Panc1 (cell line): ENCODE data around the gene SLIT3. TPM values are rescaled to one million over a fixed set of nuclear protein-coding genes. Genes with fewer than 3 reads are reported as not detected.

ENCODE experiments used
- ATAC-seq: fragments of 200-7000 bp; cut with Tn5 transposase; 2 replicates; pipeline ENCODE4 v1.9.1; 2020; ENCODE audit warnings: mild to moderate bottlenecking, moderate library complexity
- BruUV-seq: library from RNA; stranded (reverse); fragments of 400-500 nt; replicated peaks from 2 replicates; lab custom pipeline; 2021; lab: Mats Ljungman, UMichigan
- CTCF ChIA-PET: fragments of 300-600 bp; sonication (Branson Sonifier 250); formaldehyde crosslinking; loops from one replicate; lab custom pipeline; 2022; ENCODE audit warnings: antibody characterized with exemption; lab: Charles Lee
- POLR2A ChIA-PET: fragments of 300-600 bp; sonication (Branson Sonifier 250); formaldehyde crosslinking; loops from one replicate; lab custom pipeline; 2022; ENCODE audit warnings: antibody characterized with exemption; lab: Charles Lee
- DNase-seq: peaks from one replicate; pipeline ENCODE4 v3.0.0-alpha.2; 2010; ENCODE audit warnings: low read depth, low spot score
- H3K27ac ChIP-seq: 2 replicates; pipeline ENCODE4 v1.5.1; 2011; ENCODE audit warnings: mild to moderate bottlenecking, low read length, inconsistent platforms
- H3K27me3 ChIP-seq: fragments of 200-500 bp; sonication (Bioruptor generic); 2 replicates; pipeline ENCODE4 v1.6.0; 2014; ENCODE audit warnings: low read length, inconsistent platforms; ENCODE audit not compliant: control insufficient read depth, insufficient read depth
- H3K36me3 ChIP-seq: fragments of 200-500 bp; sonication (Bioruptor generic); 2 replicates; pipeline ENCODE4 v1.5.1; 2014; ENCODE audit warnings: inconsistent platforms, mild to moderate bottlenecking, low read length, moderate library complexity; ENCODE audit not compliant: control insufficient read depth, insufficient read depth
- H3K4me1 ChIP-seq: 2 replicates; pipeline ENCODE4 v1.5.1; 2011; ENCODE audit warnings: inconsistent platforms, mild to moderate bottlenecking, low read length, moderate library complexity; ENCODE audit not compliant: control insufficient read depth, insufficient read depth
- H3K4me3 ChIP-seq, 2 experiments: 2 replicates each; pipeline ENCODE4 v1.5.1; 2011 to 2012; ENCODE audit warnings: low read depth in 2 of 2, low read length in 2 of 2, mild to moderate bottlenecking in 2 of 2, inconsistent platforms in 1 of 2, moderate library complexity in 1 of 2
- H3K9me3 ChIP-seq: fragments of 200-500 bp; sonication (Bioruptor generic); 2 replicates; pipeline ENCODE4 v1.5.1; 2014; ENCODE audit warnings: low read depth, mild to moderate bottlenecking, inconsistent platforms, low read length, moderate library complexity; ENCODE audit not compliant: control insufficient read depth, insufficient read depth
- POLR2AphosphoS5 ChIP-seq: IDR thresholded peaks from 2 replicates; pipeline ENCODE4 v1.6.1; 2012; ENCODE audit warnings: mild to moderate bottlenecking, low read depth, low read length, moderate library complexity
- SIN3A ChIP-seq: IDR thresholded peaks from 2 replicates; pipeline ENCODE4 v1.6.1; 2012; ENCODE audit warnings: low read depth, mild to moderate bottlenecking, low read length, moderate library complexity, borderline replicate concordance; ENCODE audit not compliant: insufficient read depth
- TCF7L2 ChIP-seq: IDR thresholded peaks from 2 replicates; pipeline ENCODE4 v1.6.1; 2011; ENCODE audit warnings: mild to moderate bottlenecking, low read depth, low read length, inconsistent platforms
- in situ Hi-C: cut with HindIII; loops from 2 replicates; pipeline ENCODE4 v1.10.0; 2016; ENCODE audit warnings: low sequenced_read_pairs, low pct_unique_long_range_greater_than_20kb
- intact Hi-C: fragments of 100-400 bp; cut with micrococcal nuclease; formaldehyde crosslinking; loops from one replicate; pipeline ENCODE4 v1.10.0; 2022; ENCODE audit not compliant: unreplicated experiment
- total RNA-seq: library from RNA; stranded (reverse); gene quantifications from one replicate; pipeline ENCODE4 v1.2.1, GENCODE V29; 2021; ENCODE audit not compliant: unreplicated experiment
- TF ChIP-seq, protein P1 (sequence below), 2 experiments: IDR thresholded peaks; 2 replicates each; pipeline ENCODE4 v1.6.1; 2011 to 2012; ENCODE audit warnings: low read depth in 2 of 2, control low read depth in 1 of 2, low read length in 1 of 2, mild to moderate bottlenecking in 1 of 2, moderate library complexity in 1 of 2; ENCODE audit not compliant: insufficient read depth in 1 of 2
- TF ChIP-seq, protein P2 (sequence below): fragments of 450-650 bp; IDR thresholded peaks from 2 replicates; pipeline ENCODE4 v1.5.1; 2017; ENCODE audit warnings: mild to moderate bottlenecking

The SLIT3 gene
- total RNA-seq, 1 experiment from 2014 or later: 26.4 TPM

- ChIA-PET POLR2A (no interaction called here), CTCF (no interaction called here)
- intact Hi-C loops: no loop called here
- TF ChIP-seq, protein P1, sequence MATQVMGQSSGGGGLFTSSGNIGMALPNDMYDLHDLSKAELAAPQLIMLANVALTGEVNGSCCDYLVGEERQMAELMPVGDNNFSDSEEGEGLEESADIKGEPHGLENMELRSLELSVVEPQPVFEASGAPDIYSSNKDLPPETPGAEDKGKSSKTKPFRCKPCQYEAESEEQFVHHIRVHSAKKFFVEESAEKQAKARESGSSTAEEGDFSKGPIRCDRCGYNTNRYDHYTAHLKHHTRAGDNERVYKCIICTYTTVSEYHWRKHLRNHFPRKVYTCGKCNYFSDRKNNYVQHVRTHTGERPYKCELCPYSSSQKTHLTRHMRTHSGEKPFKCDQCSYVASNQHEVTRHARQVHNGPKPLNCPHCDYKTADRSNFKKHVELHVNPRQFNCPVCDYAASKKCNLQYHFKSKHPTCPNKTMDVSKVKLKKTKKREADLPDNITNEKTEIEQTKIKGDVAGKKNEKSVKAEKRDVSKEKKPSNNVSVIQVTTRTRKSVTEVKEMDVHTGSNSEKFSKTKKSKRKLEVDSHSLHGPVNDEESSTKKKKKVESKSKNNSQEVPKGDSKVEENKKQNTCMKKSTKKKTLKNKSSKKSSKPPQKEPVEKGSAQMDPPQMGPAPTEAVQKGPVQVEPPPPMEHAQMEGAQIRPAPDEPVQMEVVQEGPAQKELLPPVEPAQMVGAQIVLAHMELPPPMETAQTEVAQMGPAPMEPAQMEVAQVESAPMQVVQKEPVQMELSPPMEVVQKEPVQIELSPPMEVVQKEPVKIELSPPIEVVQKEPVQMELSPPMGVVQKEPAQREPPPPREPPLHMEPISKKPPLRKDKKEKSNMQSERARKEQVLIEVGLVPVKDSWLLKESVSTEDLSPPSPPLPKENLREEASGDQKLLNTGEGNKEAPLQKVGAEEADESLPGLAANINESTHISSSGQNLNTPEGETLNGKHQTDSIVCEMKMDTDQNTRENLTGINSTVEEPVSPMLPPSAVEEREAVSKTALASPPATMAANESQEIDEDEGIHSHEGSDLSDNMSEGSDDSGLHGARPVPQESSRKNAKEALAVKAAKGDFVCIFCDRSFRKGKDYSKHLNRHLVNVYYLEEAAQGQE (IDR thresholded peaks at IDR 0.05; ENCODE audit: insufficient read depth in 1 of 2, low read depth in 2 of 2, low read length in 1 of 2): no peak
- TF ChIP-seq SIN3A: no peak
- TF ChIP-seq TCF7L2: no peak
- TF ChIP-seq, protein P2, sequence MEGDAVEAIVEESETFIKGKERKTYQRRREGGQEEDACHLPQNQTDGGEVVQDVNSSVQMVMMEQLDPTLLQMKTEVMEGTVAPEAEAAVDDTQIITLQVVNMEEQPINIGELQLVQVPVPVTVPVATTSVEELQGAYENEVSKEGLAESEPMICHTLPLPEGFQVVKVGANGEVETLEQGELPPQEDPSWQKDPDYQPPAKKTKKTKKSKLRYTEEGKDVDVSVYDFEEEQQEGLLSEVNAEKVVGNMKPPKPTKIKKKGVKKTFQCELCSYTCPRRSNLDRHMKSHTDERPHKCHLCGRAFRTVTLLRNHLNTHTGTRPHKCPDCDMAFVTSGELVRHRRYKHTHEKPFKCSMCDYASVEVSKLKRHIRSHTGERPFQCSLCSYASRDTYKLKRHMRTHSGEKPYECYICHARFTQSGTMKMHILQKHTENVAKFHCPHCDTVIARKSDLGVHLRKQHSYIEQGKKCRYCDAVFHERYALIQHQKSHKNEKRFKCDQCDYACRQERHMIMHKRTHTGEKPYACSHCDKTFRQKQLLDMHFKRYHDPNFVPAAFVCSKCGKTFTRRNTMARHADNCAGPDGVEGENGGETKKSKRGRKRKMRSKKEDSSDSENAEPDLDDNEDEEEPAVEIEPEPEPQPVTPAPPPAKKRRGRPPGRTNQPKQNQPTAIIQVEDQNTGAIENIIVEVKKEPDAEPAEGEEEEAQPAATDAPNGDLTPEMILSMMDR: no peak
- TF ChIP-seq POLR2AphosphoS5: no peak
- Histone ChIP-seq H3K27me3 (no peaks in the 10 kb centered on the region), H3K9me3 (no peaks in the 10 kb centered on the region), H3K4me1 (no peaks in the 10 kb centered on the region), H3K27ac (no peak overlapping the region), H3K4me3 (no peak overlapping the region), H3K36me3 (no peaks in the 10 kb centered on the region)
- no peak for ATAC-seq
- no TSS peak for BruUV-seq
- DNase-seq: no peak
- in situ Hi-C loops: no loop called here
These were observed 332.9 kb downstream of the SLIT3 start for GRCh38 chr5:168967882-168968620.

DNA sequence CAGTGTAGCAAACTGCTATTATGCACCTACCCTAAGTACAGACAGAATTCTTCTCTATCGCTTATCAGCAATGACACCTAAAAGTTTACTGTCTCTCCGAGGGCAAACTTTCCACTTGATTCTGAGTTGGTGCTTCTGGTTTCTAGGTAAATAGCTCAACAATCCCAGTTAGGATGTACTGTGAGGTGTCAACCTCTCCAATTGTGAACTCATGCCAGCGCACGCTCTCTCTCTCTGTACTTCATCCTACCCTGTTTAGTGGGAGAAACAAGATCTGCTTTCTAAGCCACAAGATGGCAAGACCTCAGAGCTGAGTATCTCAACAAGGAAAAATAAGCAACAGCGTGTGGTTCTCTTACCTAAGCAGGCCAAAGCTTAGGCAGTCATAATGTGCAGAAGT lies 335.3 kb downstream of the SLIT3 start:
- ATAC-seq (no peak), DNase-seq (no peak)
- ChIA-PET CTCF (no interaction called here), POLR2A (no interaction called here)
- intact Hi-C loops: no loop called here
- Histone ChIP-seq H3K27me3 (no peaks in the 10 kb centered on the region), H3K36me3 (no peaks in the 10 kb centered on the region), H3K4me1 (no peaks in the 10 kb centered on the region), H3K9me3 (no peaks in the 10 kb centered on the region), H3K4me3 (no peak overlapping the region), H3K27ac (no peak overlapping the region)
- in situ Hi-C loops: no loop called here
- no TSS peak for BruUV-seq
- no peak for TF ChIP-seq TCF7L2
- TF ChIP-seq POLR2AphosphoS5: no peak
- TF ChIP-seq SIN3A: no peak
- TF ChIP-seq, protein P2: no peak
